Gastrocnemius medialis (tissue), 4 donors: Measurements from ENCODE around the gene PRRT2.

ENCODE experiments used
- CTCF ChIP-seq, 5 experiments: fragments of 450-650 bp in 3 of 5; fragments of 200-600 bp in 2 of 5; sonication (generic) in 2 of 5; IDR thresholded peaks in 4 of 5; conservative IDR thresholded peaks in 1 of 5; 1 replicate in 4 of 5; 2 replicates in 1 of 5; pipeline ENCODE4 v1.5.1; 2016 to 2019; ENCODE audit warnings: antibody characterized with exemption in 5 of 5, mild to moderate bottlenecking in 3 of 5, moderate library complexity in 3 of 5
- POLR2A ChIP-seq, 2 donors: fragments of 450-650 bp; IDR thresholded peaks; one replicate each; pipeline ENCODE4 v1.6.1; 2017; ENCODE audit warnings: antibody characterized with exemption in 2 of 2, mild to moderate bottlenecking in 2 of 2, moderate library complexity in 2 of 2

GRCh38 chr16:29820730-29821642 is 9.0 kb downstream of the PRRT2 start:
- TF ChIP-seq CTCF (IDR thresholded peaks at IDR 0.05 in 4 of 5, conservative IDR thresholded peaks at IDR 0.05 in 1 of 5), result no peak
- peak in 1 of 2 donors; percentile 13 for TF ChIP-seq POLR2A (IDR thresholded peaks at IDR 0.05)
